ENCODE data around the gene CRLF2. TPM values are rescaled to one million over a fixed set of nuclear protein-coding genes. Genes with fewer than 3 reads are reported as not detected.
"Not testable (repeated sequence)": the region's sequence is repeated elsewhere in the genome, so short reads cannot be mapped to it uniquely, and the experiment has no call there.

CRLF2 gene
- total RNA-seq, 6 experiments from 2014 or later = 0.15 to 0.16 TPM; not detected in 4

DNA sequence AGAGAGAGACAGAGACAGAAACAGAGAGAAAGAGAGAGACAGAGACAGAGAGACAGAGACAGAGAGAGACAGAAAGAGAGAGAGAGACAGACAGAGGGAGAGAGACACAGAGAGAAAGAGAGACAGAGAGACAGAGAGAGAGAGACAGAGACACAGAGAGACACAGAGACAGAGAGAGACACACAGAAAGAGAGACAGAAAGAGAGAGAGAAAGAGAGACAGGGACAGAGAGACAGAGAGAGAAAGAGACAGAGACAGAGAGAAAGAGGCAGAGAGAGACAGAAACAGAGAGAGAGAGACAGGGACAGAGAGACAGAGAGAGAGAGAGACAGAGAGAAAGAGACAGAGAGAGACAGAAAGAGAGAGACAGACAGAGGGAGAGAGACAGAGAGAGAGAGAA is 52.9 kb downstream of the CRLF2 start:
- peaks cover 6% of the 10 kb centered on the region; the same call in 1 of the 2 replicates for H3K36me3 Mint-ChIP-seq (ENCODE audit: low read depth)
- H3K27me3 Mint-ChIP-seq (ENCODE audit: insufficient read depth) = peaks cover 20% of the 10 kb centered on the region
- no peak overlapping the region for H3K4me3 Mint-ChIP-seq
- no peaks in the 10 kb centered on the region for H3K4me1 Mint-ChIP-seq (ENCODE audit: low read depth)
- DNase-seq = no peak
- H3K27ac Mint-ChIP-seq = no peak overlapping the region
- TF ChIP-seq, protein P1, sequence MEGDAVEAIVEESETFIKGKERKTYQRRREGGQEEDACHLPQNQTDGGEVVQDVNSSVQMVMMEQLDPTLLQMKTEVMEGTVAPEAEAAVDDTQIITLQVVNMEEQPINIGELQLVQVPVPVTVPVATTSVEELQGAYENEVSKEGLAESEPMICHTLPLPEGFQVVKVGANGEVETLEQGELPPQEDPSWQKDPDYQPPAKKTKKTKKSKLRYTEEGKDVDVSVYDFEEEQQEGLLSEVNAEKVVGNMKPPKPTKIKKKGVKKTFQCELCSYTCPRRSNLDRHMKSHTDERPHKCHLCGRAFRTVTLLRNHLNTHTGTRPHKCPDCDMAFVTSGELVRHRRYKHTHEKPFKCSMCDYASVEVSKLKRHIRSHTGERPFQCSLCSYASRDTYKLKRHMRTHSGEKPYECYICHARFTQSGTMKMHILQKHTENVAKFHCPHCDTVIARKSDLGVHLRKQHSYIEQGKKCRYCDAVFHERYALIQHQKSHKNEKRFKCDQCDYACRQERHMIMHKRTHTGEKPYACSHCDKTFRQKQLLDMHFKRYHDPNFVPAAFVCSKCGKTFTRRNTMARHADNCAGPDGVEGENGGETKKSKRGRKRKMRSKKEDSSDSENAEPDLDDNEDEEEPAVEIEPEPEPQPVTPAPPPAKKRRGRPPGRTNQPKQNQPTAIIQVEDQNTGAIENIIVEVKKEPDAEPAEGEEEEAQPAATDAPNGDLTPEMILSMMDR (IDR thresholded peaks at IDR 0.05) = no peak
- H3K9me3 Mint-ChIP-seq = peaks cover 8% of the 10 kb centered on the region

DNA sequence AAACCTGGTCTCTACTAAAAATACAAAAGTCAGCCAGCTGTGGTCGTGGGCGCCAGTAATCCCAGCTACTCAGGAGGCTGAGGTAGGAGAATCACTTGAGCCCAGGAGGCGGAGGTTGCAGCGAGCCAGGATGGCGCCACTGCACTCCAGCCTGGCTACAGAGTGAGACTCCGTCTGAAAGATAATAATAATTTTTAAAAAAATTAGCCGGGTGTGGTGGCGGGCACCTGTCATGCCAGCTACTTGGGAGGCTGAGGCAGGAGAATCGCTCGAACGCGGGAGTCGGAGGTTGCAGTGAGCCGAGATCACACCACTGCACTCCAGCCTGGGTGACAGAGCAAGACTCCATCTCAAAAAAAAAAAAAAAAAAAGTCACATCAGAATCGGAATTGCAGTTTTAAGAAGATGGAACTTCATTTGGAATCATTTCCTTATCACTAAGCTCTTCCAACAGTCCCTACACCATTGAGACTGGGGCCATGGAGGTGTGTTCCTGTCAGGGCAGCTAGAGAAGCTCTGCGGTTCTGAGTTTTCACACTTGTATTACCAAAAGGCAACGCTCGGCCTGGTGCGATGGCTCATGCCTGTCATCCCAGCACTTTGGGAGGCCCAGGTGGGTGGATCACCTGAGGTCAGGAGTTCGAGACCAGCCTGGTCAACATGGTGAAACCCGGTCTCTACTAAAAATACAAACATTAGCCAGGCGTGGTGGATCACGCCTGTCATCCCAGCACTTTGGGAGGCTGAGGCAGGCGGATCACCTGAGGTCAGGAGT is 55.6 kb downstream of the CRLF2 start:
- H3K9me3 Mint-ChIP-seq; H3K4me1 Mint-ChIP-seq (ENCODE audit: low read depth); H3K27ac Mint-ChIP-seq; H3K36me3 Mint-ChIP-seq (ENCODE audit: low read depth); H3K4me3 Mint-ChIP-seq; DNase-seq: not testable (repeated sequence)
- H3K27me3 Mint-ChIP-seq (ENCODE audit: insufficient read depth) = peaks cover 11% of the 10 kb centered on the region

DNA sequence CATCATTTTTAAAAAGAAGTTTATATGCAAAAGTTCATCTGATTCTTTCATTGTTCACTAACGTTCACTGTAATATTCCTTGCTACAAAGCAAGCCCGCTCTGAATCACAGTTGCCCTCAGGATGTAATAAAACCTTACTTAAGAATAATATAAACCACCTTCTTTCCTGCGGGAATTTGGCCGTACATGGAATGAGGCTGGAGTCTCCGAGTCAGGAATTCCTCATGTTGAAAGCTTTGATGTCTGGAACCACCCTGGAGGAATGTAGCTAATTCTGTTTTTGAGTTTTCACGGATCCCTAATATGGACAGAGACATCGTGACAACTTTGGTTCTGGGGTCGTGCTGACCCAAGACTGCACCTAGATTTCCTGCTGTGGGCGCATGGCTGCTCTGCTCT is 58.5 kb downstream of the CRLF2 start:
- no peak overlapping the region for H3K27ac Mint-ChIP-seq
- TF ChIP-seq, protein P1 (IDR thresholded peaks at IDR 0.05) = no peak
- no peaks in the 10 kb centered on the region for H3K36me3 Mint-ChIP-seq (ENCODE audit: low read depth)
- DNase-seq = peak; percentile 84
- H3K4me1 Mint-ChIP-seq (ENCODE audit: low read depth) = peaks cover 14% of the 10 kb centered on the region
- no peaks in the 10 kb centered on the region for H3K9me3 Mint-ChIP-seq
- 0 out of 2 replicates have a peak overlapping the region, but pooled peaks have one; percentile 50 for H3K4me3 Mint-ChIP-seq
- H3K27me3 Mint-ChIP-seq (ENCODE audit: insufficient read depth) = peaks cover 7% of the 10 kb centered on the region

DNA sequence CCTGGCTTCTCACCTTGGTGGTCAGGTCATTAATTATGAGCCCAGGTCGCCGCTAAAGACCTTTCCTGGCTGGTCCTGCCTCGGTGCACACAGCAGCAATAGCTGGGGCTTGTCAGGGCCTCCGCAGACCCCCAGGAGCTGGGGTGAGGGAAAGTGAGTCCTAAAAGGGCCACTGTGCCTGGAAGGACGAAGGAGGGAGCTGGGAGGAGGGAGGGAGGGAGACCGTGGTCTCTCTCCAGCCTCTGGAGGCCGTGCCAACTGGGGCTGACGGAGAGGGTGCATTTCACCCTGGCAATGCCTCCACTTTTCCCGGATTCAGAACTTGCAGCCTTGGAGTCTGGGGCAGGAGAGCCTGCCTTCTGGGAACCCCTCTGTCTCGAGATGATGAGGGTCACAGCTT is 60.4 kb downstream of the CRLF2 start:
- TF ChIP-seq, protein P1 (IDR thresholded peaks at IDR 0.05) = no peak
- Mint-ChIP-seq H3K27me3 (ENCODE audit: insufficient read depth) (peaks cover 7% of the 10 kb centered on the region), H3K9me3 (no peaks in the 10 kb centered on the region), H3K4me3 (no peak overlapping the region), H3K4me1 (ENCODE audit: low read depth) (peaks cover 14% of the 10 kb centered on the region), H3K27ac (no peak overlapping the region), H3K36me3 (ENCODE audit: low read depth) (no peaks in the 10 kb centered on the region)
- no peak for DNase-seq

DNA sequence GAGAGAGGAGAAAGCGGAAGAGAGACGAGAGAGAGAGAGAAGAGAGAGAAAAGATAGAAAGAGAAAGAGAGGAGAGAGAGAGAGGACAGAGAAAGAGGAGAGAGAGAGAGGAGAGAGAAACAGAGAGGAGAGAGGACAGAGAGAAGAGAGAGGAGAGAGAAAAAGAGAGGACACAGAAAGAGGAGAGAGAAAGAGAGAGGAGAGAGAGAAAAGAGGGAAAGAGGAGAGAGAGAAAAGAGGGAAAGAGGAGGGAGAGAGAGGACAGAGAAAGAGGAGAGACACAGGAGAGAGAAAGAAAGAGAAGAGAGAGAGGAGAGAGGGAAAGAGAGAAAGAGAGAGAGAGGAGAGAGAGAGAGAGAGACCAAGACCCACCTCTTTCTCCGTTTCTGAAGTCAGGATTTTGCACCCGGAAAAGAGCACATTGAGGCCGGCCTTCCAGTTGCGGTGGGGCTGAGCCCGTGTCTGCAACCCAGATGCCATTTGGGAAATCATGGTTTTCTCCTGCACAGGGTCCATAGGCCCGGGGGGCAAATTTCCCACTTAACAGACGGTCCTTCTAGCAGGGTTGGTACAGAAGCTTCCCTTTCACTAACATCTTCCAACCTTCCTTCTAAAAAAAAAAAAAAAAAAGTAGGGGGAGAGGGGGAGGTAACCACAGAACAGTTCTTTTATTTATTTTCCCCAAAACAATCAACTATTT is 60.9 kb downstream of the CRLF2 start:
- Mint-ChIP-seq H3K36me3 (ENCODE audit: low read depth) (no peaks in the 10 kb centered on the region), H3K27ac (no peak overlapping the region)

More for the DNA sequence above, 60.9 kb downstream of the CRLF2 start:
- peaks cover 14% of the 10 kb centered on the region for H3K4me1 Mint-ChIP-seq (ENCODE audit: low read depth)
- DNase-seq = no peak
- TF ChIP-seq, protein P1 (IDR thresholded peaks at IDR 0.05) = no peak
- H3K9me3 Mint-ChIP-seq = no peaks in the 10 kb centered on the region
- peaks cover 7% of the 10 kb centered on the region for H3K27me3 Mint-ChIP-seq (ENCODE audit: insufficient read depth)
- peak overlapping the region; percentile 7; the same call in 1 of the 2 replicates for H3K4me3 Mint-ChIP-seq

All from HFFc6 (cell line).